ENCODE data around the gene ABTB1. TPM values are rescaled to one million over a fixed set of nuclear protein-coding genes. Genes with fewer than 3 reads are reported as not detected.
A peak's percentile ranks its signal among the peaks of the same experiment; 100 is the strongest.

The ABTB1 gene
- total and polyA plus RNA-seq, 3 experiments from 2014 or later = 21.7 to 64.0 (median 23.1) TPM

DNA sequence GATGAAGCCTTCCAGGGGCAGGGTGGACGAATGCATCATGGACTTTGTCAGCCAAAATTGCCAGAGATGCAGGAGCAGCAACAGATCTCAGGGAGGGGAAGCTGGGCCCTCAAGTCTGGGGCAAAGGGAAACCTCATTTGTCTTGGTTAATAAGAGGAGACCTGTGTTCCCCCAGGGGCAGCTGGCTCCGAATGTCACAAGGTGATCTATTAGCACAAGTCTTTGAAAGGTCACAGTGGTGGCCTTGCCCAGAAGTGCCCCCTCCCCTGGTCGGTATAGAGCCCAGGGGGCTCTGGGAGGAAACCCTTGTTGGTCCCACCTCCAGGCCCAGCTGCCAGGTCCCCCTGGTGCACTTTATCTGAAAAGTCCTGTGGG is 46.2 kb downstream of the ABTB1 start:
- POLR2A ChIA-PET = no interaction called here
- H3K27ac ChIP-seq (ENCODE audit: low read depth, low read length) = no peak overlapping the region

GRCh38 chr3:127719369-127719768 is 46.6 kb downstream of the ABTB1 start:
- no peak overlapping the region for H3K27ac Mint-ChIP-seq
- H3K36me3 Mint-ChIP-seq = no peaks in the 10 kb centered on the region
- H3K4me3 Mint-ChIP-seq = no peak overlapping the region
- no peaks in the 10 kb centered on the region for H3K9me3 Mint-ChIP-seq
- ChIA-PET CTCF (no interaction called here), POLR2A (no interaction called here)
- Histone ChIP-seq H3K27me3 (ENCODE audit: insufficient read depth, low read length, poor library complexity, severe bottlenecking) (no peaks in the 10 kb centered on the region), H3K9me3 (ENCODE audit: low read length) (no peaks in the 10 kb centered on the region), H3K27ac (ENCODE audit: low read depth, low read length) (no peak overlapping the region), H3K4me1 (ENCODE audit: insufficient read depth, low read length) (no peaks in the 10 kb centered on the region), H3K4me3 (ENCODE audit: low read length) (no peak overlapping the region), H3K36me3 (ENCODE audit: insufficient read depth, low read length) (no peaks in the 10 kb centered on the region)
- peaks cover 0 to 3% of the 10 kb centered on the region in 2 donors for H3K27me3 Mint-ChIP-seq
- DNase-seq = no peak
- H3K4me1 Mint-ChIP-seq = no peaks in the 10 kb centered on the region

More for the DNA sequence above, 46.2 kb downstream of the ABTB1 start:
- no peaks in the 10 kb centered on the region for H3K9me3 ChIP-seq (ENCODE audit: low read length)
- H3K36me3 ChIP-seq (ENCODE audit: insufficient read depth, low read length) = no peaks in the 10 kb centered on the region
- Mint-ChIP-seq H3K4me1 (no peaks in the 10 kb centered on the region), H3K4me3 (no peak overlapping the region), H3K9me3 (no peaks in the 10 kb centered on the region), H3K27ac (peak overlapping the region in 1 of 8 donors; percentile 86), H3K27me3 (peaks cover 0 to 3% of the 10 kb centered on the region in 2 donors), H3K36me3 (no peaks in the 10 kb centered on the region)
- no peak overlapping the region for H3K4me3 ChIP-seq (ENCODE audit: low read length)
- H3K27me3 ChIP-seq (ENCODE audit: insufficient read depth, low read length, poor library complexity, severe bottlenecking) = no peaks in the 10 kb centered on the region
- DNase-seq = no peak
- CTCF ChIA-PET = no interaction called here
- no peaks in the 10 kb centered on the region for H3K4me1 ChIP-seq (ENCODE audit: insufficient read depth, low read length)

DNA sequence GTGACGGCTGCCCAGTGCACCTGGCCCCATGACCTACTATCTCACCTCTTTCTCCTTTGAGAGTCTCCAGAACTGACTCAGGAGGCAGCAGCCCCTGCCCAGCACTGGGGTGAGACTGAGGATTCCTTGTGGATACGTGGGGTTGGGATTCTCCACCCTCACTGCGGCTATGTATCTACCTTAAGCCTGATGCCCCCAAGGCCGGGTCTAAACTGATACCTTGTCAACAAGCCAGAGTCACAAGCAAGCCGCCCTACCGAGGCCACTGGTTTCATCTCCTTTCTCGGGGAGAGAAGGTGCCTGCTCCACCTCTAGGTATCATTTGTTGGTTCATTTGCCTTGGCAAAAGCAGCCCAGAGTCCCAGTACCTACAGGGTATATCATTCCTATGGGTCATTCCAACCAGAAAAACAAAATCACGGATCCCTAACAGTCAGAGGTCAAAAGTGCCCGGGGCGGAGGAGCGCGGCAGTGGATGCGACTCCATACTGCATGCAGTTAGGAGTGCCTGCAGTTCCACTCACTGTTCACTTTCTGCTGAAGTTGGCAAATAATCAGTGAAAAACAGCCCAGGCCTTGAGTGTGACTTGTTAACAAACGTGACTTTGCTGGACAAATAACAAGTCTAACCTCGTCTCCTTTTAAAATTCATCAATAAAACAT is 47.5 kb downstream of the ABTB1 start:
- Histone ChIP-seq H3K27me3 (ENCODE audit: insufficient read depth, low read length, poor library complexity, severe bottlenecking) (no peaks in the 10 kb centered on the region), H3K4me1 (ENCODE audit: insufficient read depth, low read length) (no peaks in the 10 kb centered on the region), H3K9me3 (ENCODE audit: low read length) (no peaks in the 10 kb centered on the region), H3K36me3 (ENCODE audit: insufficient read depth, low read length) (no peaks in the 10 kb centered on the region), H3K4me3 (ENCODE audit: low read length) (no peak overlapping the region), H3K27ac (ENCODE audit: low read depth, low read length) (no peak overlapping the region)
- H3K4me3 Mint-ChIP-seq = no peak overlapping the region
- ChIA-PET POLR2A (no interaction called here), CTCF (no interaction called here)
- no peaks in the 10 kb centered on the region for H3K4me1 Mint-ChIP-seq
- H3K36me3 Mint-ChIP-seq = no peaks in the 10 kb centered on the region
- H3K27ac Mint-ChIP-seq = no peak overlapping the region
- H3K9me3 Mint-ChIP-seq = no peaks in the 10 kb centered on the region
- peaks cover 1 to 10% of the 10 kb centered on the region in 2 donors for H3K27me3 Mint-ChIP-seq
- DNase-seq = no peak

- H3K4me1 Mint-ChIP-seq = no peaks in the 10 kb centered on the region
- CTCF ChIA-PET = no interaction called here
- no peaks in the 10 kb centered on the region for H3K9me3 Mint-ChIP-seq
Measured at GRCh38 chr3:127720985-127721935, 48.5 kb downstream of the ABTB1 start.

DNA sequence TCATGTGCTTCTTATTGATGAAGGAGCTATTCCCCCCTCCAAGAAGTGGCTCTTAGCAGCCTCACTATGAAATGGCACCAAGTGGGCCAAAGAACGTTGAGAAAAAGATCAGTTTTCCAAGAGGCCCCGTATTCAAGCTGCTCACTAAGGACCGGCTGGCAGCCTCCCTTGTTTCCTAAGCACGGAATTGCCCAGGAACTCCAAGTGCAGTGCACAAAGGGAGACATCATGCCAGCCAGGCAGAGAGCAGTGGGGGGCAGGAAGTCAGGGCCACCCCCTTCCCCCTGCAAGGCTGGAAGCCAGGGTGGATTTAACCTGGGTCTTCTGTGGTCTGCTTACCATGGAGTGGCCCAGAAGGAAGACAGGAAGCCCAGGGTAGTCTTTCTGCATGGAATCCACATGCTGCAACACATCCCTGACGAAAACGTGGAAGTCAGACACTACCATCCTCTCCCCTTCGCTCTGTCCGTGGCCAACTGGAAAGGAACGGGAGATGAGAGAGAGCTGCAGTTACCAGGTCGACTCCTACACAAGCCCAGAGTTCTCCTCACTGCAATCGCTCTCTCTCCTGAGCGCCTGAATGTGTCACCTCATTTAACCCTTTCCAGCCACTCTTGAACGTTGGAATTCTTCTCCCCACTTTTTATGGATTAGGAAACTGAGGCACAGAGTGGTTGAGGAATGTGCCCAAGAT is 49.5 kb downstream of the ABTB1 start:
- Histone ChIP-seq H3K36me3 (ENCODE audit: insufficient read depth, low read length) (no peaks in the 10 kb centered on the region), H3K9me3 (ENCODE audit: low read length) (no peaks in the 10 kb centered on the region), H3K4me1 (ENCODE audit: insufficient read depth, low read length) (no peaks in the 10 kb centered on the region), H3K27ac (ENCODE audit: low read depth, low read length) (no peak overlapping the region), H3K27me3 (ENCODE audit: insufficient read depth, low read length, poor library complexity, severe bottlenecking) (no peaks in the 10 kb centered on the region), H3K4me3 (ENCODE audit: low read length) (no peak overlapping the region)
- CTCF ChIA-PET = no interaction called here
- H3K9me3 Mint-ChIP-seq = no peaks in the 10 kb centered on the region
- no peaks in the 10 kb centered on the region for H3K4me1 Mint-ChIP-seq
- no peak overlapping the region for H3K4me3 Mint-ChIP-seq
- H3K27ac Mint-ChIP-seq = no peak overlapping the region
- POLR2A ChIA-PET = no interaction called here
- H3K27me3 Mint-ChIP-seq = peaks cover 1 to 10% of the 10 kb centered on the region in 2 donors
- no peaks in the 10 kb centered on the region for H3K36me3 Mint-ChIP-seq
- DNase-seq = no peak

More at GRCh38 chr3:127720985-127721935, 48.5 kb downstream of the ABTB1 start:
- Histone ChIP-seq H3K27me3 (ENCODE audit: insufficient read depth, low read length, poor library complexity, severe bottlenecking) (no peaks in the 10 kb centered on the region), H3K4me3 (ENCODE audit: low read length) (no peak overlapping the region), H3K27ac (ENCODE audit: low read depth, low read length) (no peak overlapping the region), H3K9me3 (ENCODE audit: low read length) (no peaks in the 10 kb centered on the region), H3K4me1 (ENCODE audit: insufficient read depth, low read length) (no peaks in the 10 kb centered on the region), H3K36me3 (ENCODE audit: insufficient read depth, low read length) (no peaks in the 10 kb centered on the region)
- POLR2A ChIA-PET = no interaction called here
- no peak overlapping the region for H3K27ac Mint-ChIP-seq
- no peaks in the 10 kb centered on the region for H3K36me3 Mint-ChIP-seq
- H3K27me3 Mint-ChIP-seq = peaks cover 1 to 10% of the 10 kb centered on the region in 2 donors
- no peak for DNase-seq
- H3K4me3 Mint-ChIP-seq = no peak overlapping the region

- Histone ChIP-seq H3K27ac (ENCODE audit: low read depth, low read length) (no peak overlapping the region), H3K36me3 (ENCODE audit: insufficient read depth, low read length) (no peaks in the 10 kb centered on the region), H3K4me3 (ENCODE audit: low read length) (no peak overlapping the region), H3K27me3 (ENCODE audit: insufficient read depth, low read length, poor library complexity, severe bottlenecking) (no peaks in the 10 kb centered on the region), H3K9me3 (ENCODE audit: low read length) (no peaks in the 10 kb centered on the region), H3K4me1 (ENCODE audit: insufficient read depth, low read length) (no peaks in the 10 kb centered on the region)
- Mint-ChIP-seq H3K4me3 (no peak overlapping the region), H3K27ac (no peak overlapping the region), H3K27me3 (peaks cover 1 to 10% of the 10 kb centered on the region in 2 donors), H3K36me3 (no peaks in the 10 kb centered on the region), H3K9me3 (no peaks in the 10 kb centered on the region), H3K4me1 (no peaks in the 10 kb centered on the region)
- CTCF ChIA-PET = interaction anchor here (1.0 kb wide), 1 partner anchor 13 kb away, joined by 3 read pairs; no protein-coding TSS in a partner anchor
- no peak for DNase-seq
- POLR2A ChIA-PET = no interaction called here
Measured at GRCh38 chr3:127723011-127723567, 50.3 kb downstream of the ABTB1 start.

GRCh38 chr3:127726894-127727293 is 54.1 kb downstream of the ABTB1 start:
- Mint-ChIP-seq H3K4me1 (no peaks in the 10 kb centered on the region), H3K36me3 (no peaks in the 10 kb centered on the region), H3K27ac (no peak overlapping the region), H3K9me3 (no peaks in the 10 kb centered on the region), H3K4me3 (no peak overlapping the region), H3K27me3 (peaks cover 1 to 13% of the 10 kb centered on the region in 2 donors)
- CTCF ChIA-PET = no interaction called here
- Histone ChIP-seq H3K4me3 (ENCODE audit: low read length) (no peak overlapping the region), H3K36me3 (ENCODE audit: insufficient read depth, low read length) (no peaks in the 10 kb centered on the region), H3K4me1 (ENCODE audit: insufficient read depth, low read length) (no peaks in the 10 kb centered on the region), H3K9me3 (ENCODE audit: low read length) (no peaks in the 10 kb centered on the region), H3K27ac (ENCODE audit: low read depth, low read length) (no peak overlapping the region), H3K27me3 (ENCODE audit: insufficient read depth, low read length, poor library complexity, severe bottlenecking) (no peaks in the 10 kb centered on the region)
- POLR2A ChIA-PET = no interaction called here
- no peak for DNase-seq
